Liver (tissue), 9 donors: Measurements from ENCODE around the gene DEDD2. TPM values are rescaled to one million over a fixed set of nuclear protein-coding genes. Genes with fewer than 3 reads are reported as not detected.

Source experiments
- DNase-seq: peaks from one replicate; pipeline ENCODE4 v3.0.0-alpha.2; 2017; ENCODE audit warnings: low spot score
- H3K27ac ChIP-seq, 2 donors: one replicate each; pipeline ENCODE4 v1.7.0; 2013; ENCODE audit warnings: inconsistent platforms in 2 of 2, low read length in 2 of 2, control low read depth in 1 of 2, low read depth in 1 of 2, mild to moderate bottlenecking in 1 of 2
- H3K27me3 ChIP-seq, 4 donors: one replicate each; pipeline versions ENCODE4 v1.6.1 to v1.7.0; 2013; ENCODE audit warnings: low read length in 3 of 4, inconsistent platforms in 1 of 4, mild to moderate bottlenecking in 1 of 4, moderate library complexity in 1 of 4; ENCODE audit not compliant: control insufficient read depth in 4 of 4, insufficient read depth in 4 of 4
- H3K36me3 ChIP-seq, 4 donors: one replicate each; pipeline versions ENCODE4 v1.6.1 to v1.7.0; 2013; ENCODE audit warnings: low read length in 3 of 4, mild to moderate bottlenecking in 3 of 4, low read depth in 1 of 4, moderate library complexity in 1 of 4; ENCODE audit not compliant: control insufficient read depth in 4 of 4, insufficient read depth in 3 of 4
- H3K4me1 ChIP-seq, 4 donors: one replicate each; pipeline versions ENCODE4 v1.6.1 to v1.7.0; 2013; ENCODE audit warnings: low read length in 3 of 4, mild to moderate bottlenecking in 3 of 4, moderate library complexity in 1 of 4; ENCODE audit not compliant: control insufficient read depth in 4 of 4, insufficient read depth in 4 of 4
- H3K4me3 ChIP-seq, 3 donors: one replicate each; pipeline versions ENCODE4 v1.6.1 to v1.7.0; 2013; ENCODE audit warnings: low read length in 3 of 3, control low read depth in 1 of 3, low read depth in 1 of 3, mild to moderate bottlenecking in 1 of 3
- H3K9ac ChIP-seq, 2 donors: one replicate each; pipeline ENCODE4 v1.7.0; 2013; ENCODE audit warnings: low read length in 2 of 2, mild to moderate bottlenecking in 2 of 2, moderate library complexity in 2 of 2, control low read depth in 1 of 2, low read depth in 1 of 2
- H3K9me3 ChIP-seq, 4 donors: one replicate each; pipeline versions ENCODE4 v1.6.1 to v1.7.0; 2013; ENCODE audit warnings: low read length in 3 of 4; ENCODE audit not compliant: control insufficient read depth in 4 of 4
- CTCF ChIP-seq: fragments of 150-350 bp; IDR thresholded peaks from 2 replicates; pipeline ENCODE4 v1.5.1; 2017; ENCODE audit warnings: improper control_type of control experiment, low read depth, low read length; ENCODE audit not compliant: missing input control
- EGR1 ChIP-seq, 2 donors: IDR thresholded peaks; 2 replicates each; pipeline ENCODE4 v1.6.1; 2016 to 2018; ENCODE audit warnings: antibody characterized with exemption in 2 of 2, low read depth in 2 of 2
- FOXA2 ChIP-seq: IDR thresholded peaks from 2 replicates; pipeline ENCODE4 v1.6.1; 2016; ENCODE audit warnings: antibody characterized with exemption
- GABPA ChIP-seq, 2 donors: IDR thresholded peaks in 1 of 2; conservative IDR thresholded peaks in 1 of 2; 2 replicates each; pipeline ENCODE4 v1.6.1; 2016; ENCODE audit warnings: antibody characterized with exemption in 2 of 2, mild to moderate bottlenecking in 1 of 2, moderate library complexity in 1 of 2
- HNF4A ChIP-seq, 2 donors: conservative IDR thresholded peaks; 2 replicates each; pipeline ENCODE4 v1.6.1; 2016; ENCODE audit warnings: antibody characterized with exemption in 2 of 2, mild to moderate bottlenecking in 2 of 2
- JUND ChIP-seq, 2 donors: IDR thresholded peaks; 2 replicates each; pipeline ENCODE4 v1.6.1; 2016; ENCODE audit warnings: antibody characterized with exemption in 2 of 2
- NR2F2 ChIP-seq: IDR thresholded peaks from 2 replicates; pipeline ENCODE4 v1.6.1; 2016; ENCODE audit warnings: antibody characterized with exemption
- REST ChIP-seq: IDR thresholded peaks from 2 replicates; pipeline ENCODE4 v1.6.1; 2016; ENCODE audit warnings: antibody characterized with exemption, mild to moderate bottlenecking
- RXRA ChIP-seq, 2 donors: IDR thresholded peaks; 2 replicates each; pipeline ENCODE4 v1.6.1; 2017 to 2018; ENCODE audit warnings: antibody characterized with exemption in 2 of 2, mild to moderate bottlenecking in 1 of 2
- SP1 ChIP-seq: IDR thresholded peaks from 2 replicates; pipeline ENCODE4 v1.6.1; 2018; ENCODE audit warnings: antibody characterized with exemption, mild to moderate bottlenecking
- YY1 ChIP-seq: IDR thresholded peaks from 2 replicates; pipeline ENCODE4 v1.6.1; 2016; ENCODE audit warnings: antibody characterized with exemption, mild to moderate bottlenecking
- ZBTB33 ChIP-seq: IDR thresholded peaks from 2 replicates; pipeline ENCODE4 v1.6.1; 2016; ENCODE audit warnings: antibody characterized with exemption
- WGBS: extraction: QIAGEN DNeasy Blood & Tissue Kit; methylation state at CpG from one replicate; pipeline ENCODE4 v1.1.7; 2013; 5-methylcytosine and 5-hydroxymethylcytosine counted together
- polyA plus RNA-seq, 2 donors: library from polyadenylated mRNA; stranded (reverse) in 1 of 2; unstranded in 1 of 2; fragments of 200-250 nt in 1 of 2; fragments of >200 nt in 1 of 2; fragmentation: Nextera tagmentation in 1 of 2; extraction: Ambion mirVana in 1 of 2; gene quantifications; one replicate each; pipeline versions ENCODE4 v1.2.1 to v1.2.3, GENCODE V29; 2013 to 2015
- total RNA-seq, 2 donors: library from RNA; depleted of rRNA; stranded (reverse); fragments of >200 nt; gene quantifications; one replicate each; pipeline ENCODE4 v1.2.3, GENCODE V29; 2014
- donor health status: healthy.
- donor health status: healthy.
- donor health status: healthy.
- donor health status: healthy.
- donor health status: healthy.

DEDD2 gene
- total and polyA plus RNA-seq, 4 donors = 9.6 to 47.1 (median 16.4) TPM

GRCh38 chr19:42254089-42254849 is 36.8 kb upstream of the DEDD2 start:
- peaks cover 16 to 43% (median 33%) of the 10 kb centered on the region in 4 donors for H3K4me1 ChIP-seq

More at GRCh38 chr19:42254089-42254849, 36.8 kb upstream of the DEDD2 start:
- Histone ChIP-seq H3K9ac (peak overlapping the region; percentile 93 to 96), H3K27me3 (no peaks in the 10 kb centered on the region), H3K4me3 (peak overlapping the region; percentile 64 to 99 (median 66)), H3K27ac (peak overlapping the region; percentile 99 to 100), H3K9me3 (no peaks in the 10 kb centered on the region), H3K36me3 (peaks cover 0 to 8% (median 3%) of the 10 kb centered on the region in 4 donors)
- under 1% methylated on average over 70 of the region's 70 CpGs for WGBS
- TF ChIP-seq HNF4A (conservative IDR thresholded peaks at IDR 0.05) (peak; percentile 8 to 49), ZBTB33 (no peak), JUND (IDR thresholded peaks at IDR 0.05) (no peak), RXRA (IDR thresholded peaks at IDR 0.05) (peak; percentile 6 to 23), FOXA2 (no peak), EGR1 (IDR thresholded peaks at IDR 0.05; ENCODE audit: low read depth in 2 of 2) (peak in 1 of 2 donors; percentile 36), GABPA (IDR thresholded peaks at IDR 0.05 in 1 of 2, conservative IDR thresholded peaks at IDR 0.05 in 1 of 2) (no peak), NR2F2 (no peak), CTCF (no peak), YY1 (no peak), SP1 (no peak), REST (no peak)
- peak; percentile 71 for DNase-seq
